ENCODE data around the gene KRT37. TPM values are rescaled to one million over a fixed set of nuclear protein-coding genes. Genes with fewer than 3 reads are reported as not detected.
"Not testable (repeated sequence)": the region's sequence is repeated elsewhere in the genome, so short reads cannot be mapped to it uniquely, and the experiment has no call there.

Gene KRT37
- total RNA-seq, 1 experiment from 2014 or later: not detected

DNA sequence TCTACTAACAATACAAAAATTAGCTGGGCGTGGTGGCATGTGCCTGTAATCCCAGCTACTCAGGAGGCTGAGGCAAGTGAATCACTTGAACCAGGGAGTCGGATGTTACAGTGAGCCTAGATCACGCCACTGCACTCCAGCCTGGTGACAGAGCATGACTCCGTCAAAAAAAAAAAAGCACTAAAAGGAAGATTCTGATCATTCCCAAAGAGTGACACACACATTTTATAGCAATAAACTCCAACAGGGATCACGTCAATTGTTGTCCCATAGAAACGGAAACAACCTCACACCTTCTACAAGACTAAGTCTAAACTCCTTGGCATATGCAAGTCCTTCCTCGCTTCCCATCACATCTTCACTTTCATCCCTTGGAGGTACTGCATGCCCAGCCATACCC, 44.3 kb downstream of the KRT37 start:
- H3K9me3 ChIP-seq (ENCODE audit: control insufficient read depth, insufficient read depth, low read depth, low read length); BruUV-seq (replicated peaks); DNase-seq (ENCODE audit: low read depth, low spot score); POLR2A ChIA-PET; H3K36me3 ChIP-seq (ENCODE audit: control insufficient read depth, insufficient read depth, low read length); H3K4me3 ChIP-seq (ENCODE audit: low read depth in 2 of 2, low read length in 2 of 2); H3K27me3 ChIP-seq (ENCODE audit: control insufficient read depth, insufficient read depth, low read length); H3K27ac ChIP-seq (ENCODE audit: low read length); H3K4me1 ChIP-seq (ENCODE audit: control insufficient read depth, insufficient read depth, low read length); in situ Hi-C loops (cut with HindIII; ENCODE audit: low pct_unique_long_range_greater_than_20kb, low sequenced_read_pairs); ATAC-seq: not testable (repeated sequence)
- CTCF ChIA-PET: interaction anchor here (0.7 kb wide), 1 partner anchor 1185 kb away, joined by 7 read pairs; no protein-coding TSS in a partner anchor
- intact Hi-C loops (cut with micrococcal nuclease; ENCODE audit: unreplicated experiment): loop anchor here (10.0 kb wide), 1 partner anchor 65 kb away; the partner anchor contains the start of gene KRT38

DNA sequence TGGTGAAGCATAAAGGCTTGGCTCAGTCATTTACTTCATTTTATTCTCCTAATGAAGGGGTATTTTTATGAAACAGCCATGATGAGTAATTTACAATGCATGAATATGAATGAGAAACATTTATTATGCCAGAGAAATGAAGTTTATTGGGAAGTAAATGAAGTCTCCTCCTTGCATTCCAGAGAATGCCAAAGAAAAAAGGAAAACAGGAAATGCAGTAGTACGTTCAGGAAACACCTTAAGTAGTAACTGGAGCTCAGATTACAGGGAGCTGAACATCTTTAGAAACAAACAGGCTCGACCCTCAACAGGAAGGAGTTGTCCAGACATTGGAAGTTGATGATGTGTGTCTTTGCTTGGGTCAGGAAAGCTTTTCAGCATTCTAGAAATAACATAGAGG, 46.8 kb downstream of the KRT37 start:
- TF ChIP-seq, protein P1, sequence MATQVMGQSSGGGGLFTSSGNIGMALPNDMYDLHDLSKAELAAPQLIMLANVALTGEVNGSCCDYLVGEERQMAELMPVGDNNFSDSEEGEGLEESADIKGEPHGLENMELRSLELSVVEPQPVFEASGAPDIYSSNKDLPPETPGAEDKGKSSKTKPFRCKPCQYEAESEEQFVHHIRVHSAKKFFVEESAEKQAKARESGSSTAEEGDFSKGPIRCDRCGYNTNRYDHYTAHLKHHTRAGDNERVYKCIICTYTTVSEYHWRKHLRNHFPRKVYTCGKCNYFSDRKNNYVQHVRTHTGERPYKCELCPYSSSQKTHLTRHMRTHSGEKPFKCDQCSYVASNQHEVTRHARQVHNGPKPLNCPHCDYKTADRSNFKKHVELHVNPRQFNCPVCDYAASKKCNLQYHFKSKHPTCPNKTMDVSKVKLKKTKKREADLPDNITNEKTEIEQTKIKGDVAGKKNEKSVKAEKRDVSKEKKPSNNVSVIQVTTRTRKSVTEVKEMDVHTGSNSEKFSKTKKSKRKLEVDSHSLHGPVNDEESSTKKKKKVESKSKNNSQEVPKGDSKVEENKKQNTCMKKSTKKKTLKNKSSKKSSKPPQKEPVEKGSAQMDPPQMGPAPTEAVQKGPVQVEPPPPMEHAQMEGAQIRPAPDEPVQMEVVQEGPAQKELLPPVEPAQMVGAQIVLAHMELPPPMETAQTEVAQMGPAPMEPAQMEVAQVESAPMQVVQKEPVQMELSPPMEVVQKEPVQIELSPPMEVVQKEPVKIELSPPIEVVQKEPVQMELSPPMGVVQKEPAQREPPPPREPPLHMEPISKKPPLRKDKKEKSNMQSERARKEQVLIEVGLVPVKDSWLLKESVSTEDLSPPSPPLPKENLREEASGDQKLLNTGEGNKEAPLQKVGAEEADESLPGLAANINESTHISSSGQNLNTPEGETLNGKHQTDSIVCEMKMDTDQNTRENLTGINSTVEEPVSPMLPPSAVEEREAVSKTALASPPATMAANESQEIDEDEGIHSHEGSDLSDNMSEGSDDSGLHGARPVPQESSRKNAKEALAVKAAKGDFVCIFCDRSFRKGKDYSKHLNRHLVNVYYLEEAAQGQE (IDR thresholded peaks at IDR 0.05; ENCODE audit: insufficient read depth in 1 of 2, low read depth in 2 of 2, low read length in 1 of 2): no peak
- TF ChIP-seq SIN3A (IDR thresholded peaks at IDR 0.05; ENCODE audit: borderline replicate concordance, insufficient read depth, low read depth, low read length) (no peak), TCF7L2 (IDR thresholded peaks at IDR 0.05; ENCODE audit: low read depth, low read length) (no peak), POLR2AphosphoS5 (IDR thresholded peaks at IDR 0.05; ENCODE audit: low read depth, low read length) (no peak)
- TF ChIP-seq, protein P2, sequence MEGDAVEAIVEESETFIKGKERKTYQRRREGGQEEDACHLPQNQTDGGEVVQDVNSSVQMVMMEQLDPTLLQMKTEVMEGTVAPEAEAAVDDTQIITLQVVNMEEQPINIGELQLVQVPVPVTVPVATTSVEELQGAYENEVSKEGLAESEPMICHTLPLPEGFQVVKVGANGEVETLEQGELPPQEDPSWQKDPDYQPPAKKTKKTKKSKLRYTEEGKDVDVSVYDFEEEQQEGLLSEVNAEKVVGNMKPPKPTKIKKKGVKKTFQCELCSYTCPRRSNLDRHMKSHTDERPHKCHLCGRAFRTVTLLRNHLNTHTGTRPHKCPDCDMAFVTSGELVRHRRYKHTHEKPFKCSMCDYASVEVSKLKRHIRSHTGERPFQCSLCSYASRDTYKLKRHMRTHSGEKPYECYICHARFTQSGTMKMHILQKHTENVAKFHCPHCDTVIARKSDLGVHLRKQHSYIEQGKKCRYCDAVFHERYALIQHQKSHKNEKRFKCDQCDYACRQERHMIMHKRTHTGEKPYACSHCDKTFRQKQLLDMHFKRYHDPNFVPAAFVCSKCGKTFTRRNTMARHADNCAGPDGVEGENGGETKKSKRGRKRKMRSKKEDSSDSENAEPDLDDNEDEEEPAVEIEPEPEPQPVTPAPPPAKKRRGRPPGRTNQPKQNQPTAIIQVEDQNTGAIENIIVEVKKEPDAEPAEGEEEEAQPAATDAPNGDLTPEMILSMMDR (IDR thresholded peaks at IDR 0.05): no peak
- ChIA-PET POLR2A (interaction anchor here (0.6 kb wide), 1 partner anchor 624 kb away, joined by 5 read pairs; no protein-coding TSS in a partner anchor), CTCF (no interaction called here)
- Histone ChIP-seq H3K4me1 (ENCODE audit: control insufficient read depth, insufficient read depth, low read length) (no peaks in the 10 kb centered on the region), H3K9me3 (ENCODE audit: control insufficient read depth, insufficient read depth, low read depth, low read length) (no peaks in the 10 kb centered on the region), H3K4me3 (ENCODE audit: low read depth in 2 of 2, low read length in 2 of 2) (no peak overlapping the region), H3K27me3 (ENCODE audit: control insufficient read depth, insufficient read depth, low read length) (no peaks in the 10 kb centered on the region), H3K27ac (ENCODE audit: low read length) (no peak overlapping the region), H3K36me3 (ENCODE audit: control insufficient read depth, insufficient read depth, low read length) (no peaks in the 10 kb centered on the region)
- DNase-seq (ENCODE audit: low read depth, low spot score): no peak
- BruUV-seq (replicated peaks): no TSS peak
- ATAC-seq: no peak
- in situ Hi-C loops (cut with HindIII; ENCODE audit: low pct_unique_long_range_greater_than_20kb, low sequenced_read_pairs) (no loop called here), intact Hi-C loops (cut with micrococcal nuclease; ENCODE audit: unreplicated experiment) (loop anchor here (10.0 kb wide), 1 partner anchor 287 kb away; no protein-coding TSS in a partner anchor)

Other genes with a start within 250 kb of the KRT37 start
- gene KRTAP4-2, start 246.4 kb downstream of the KRT37 start, total RNA-seq (2021; ENCODE audit: unreplicated experiment): not detected
- gene KRTAP4-1, start 239.7 kb downstream of the KRT37 start, total RNA-seq (2021; ENCODE audit: unreplicated experiment): not detected
- gene KRTAP9-1, start 234.7 kb downstream of the KRT37 start, total RNA-seq (2021; ENCODE audit: unreplicated experiment): not detected
- gene KRTAP9-2, start 197.9 kb downstream of the KRT37 start, total RNA-seq (2021; ENCODE audit: unreplicated experiment): not detected
- not detected for gene KRTAP9-3, start 192.1 kb downstream of the KRT37 start, total RNA-seq (2021; ENCODE audit: unreplicated experiment)
- gene KRTAP9-8, start 186.6 kb downstream of the KRT37 start, total RNA-seq (2021; ENCODE audit: unreplicated experiment): not detected
- gene KRTAP9-4, start 174.9 kb downstream of the KRT37 start, total RNA-seq (2021; ENCODE audit: unreplicated experiment): not detected
- not detected for gene KRTAP9-9, start 169.2 kb downstream of the KRT37 start, total RNA-seq (2021; ENCODE audit: unreplicated experiment)
- not detected for gene KRTAP9-6, start 159.2 kb downstream of the KRT37 start, total RNA-seq (2021; ENCODE audit: unreplicated experiment)
- gene KRTAP9-7, start 148.9 kb downstream of the KRT37 start, total RNA-seq (2021; ENCODE audit: unreplicated experiment): not detected
- gene KRTAP29-1, start 121.7 kb downstream of the KRT37 start, total RNA-seq (2021; ENCODE audit: unreplicated experiment): not detected
- gene KRTAP16-1, start 115.3 kb downstream of the KRT37 start, total RNA-seq (2021; ENCODE audit: unreplicated experiment): not detected
- gene KRTAP17-1, start 108.9 kb downstream of the KRT37 start, total RNA-seq (2021; ENCODE audit: unreplicated experiment): not detected
- not detected for gene KRT33A, start 73.8 kb downstream of the KRT37 start, total RNA-seq (2021; ENCODE audit: unreplicated experiment)
- gene KRT33B, start 54.8 kb downstream of the KRT37 start, total RNA-seq (2021; ENCODE audit: unreplicated experiment): not detected
- not detected for gene KRT34, start 42.3 kb downstream of the KRT37 start, total RNA-seq (2021; ENCODE audit: unreplicated experiment)
- gene KRT31, start 27.0 kb downstream of the KRT37 start, total RNA-seq (2021; ENCODE audit: unreplicated experiment): not detected
- gene KRT38, start 16.4 kb upstream of the KRT37 start, total RNA-seq (2021; ENCODE audit: unreplicated experiment): not detected
- gene KRT32, start 42.8 kb upstream of the KRT37 start, total RNA-seq (2021; ENCODE audit: unreplicated experiment): 0.72 TPM
- not detected for gene KRT35, start 56.6 kb upstream of the KRT37 start, total RNA-seq (2021; ENCODE audit: unreplicated experiment)
- not detected for gene KRT36, start 65.3 kb upstream of the KRT37 start, total RNA-seq (2021; ENCODE audit: unreplicated experiment)
- 0.36 TPM for gene KRT13, start 81.0 kb upstream of the KRT37 start, total RNA-seq (2021; ENCODE audit: unreplicated experiment)
- 70.4 TPM for gene KRT15, start 94.3 kb upstream of the KRT37 start, total RNA-seq (2021; ENCODE audit: unreplicated experiment)
- 2,383 TPM for gene KRT19, start 103.7 kb upstream of the KRT37 start, total RNA-seq (2021; ENCODE audit: unreplicated experiment)
- gene KRT9, start 147.5 kb upstream of the KRT37 start, total RNA-seq (2021; ENCODE audit: unreplicated experiment): not detected
- gene KRT14, start 162.3 kb upstream of the KRT37 start, total RNA-seq (2021; ENCODE audit: unreplicated experiment): not detected
- 1.6 TPM for gene KRT16, start 188.2 kb upstream of the KRT37 start, total RNA-seq (2021; ENCODE audit: unreplicated experiment)
- gene KRT17, start 200.0 kb upstream of the KRT37 start, total RNA-seq (2021; ENCODE audit: unreplicated experiment): 1.9 TPM